K562 (cell line): ENCODE measurements around the gene WDR54.

Experiments
- CAMTA2 ChIP-seq: fragments of 250-450 bp; sonication (Bioruptor Pico); conservative IDR thresholded peaks from 2 replicates; pipeline ENCODE4 v1.5.1; 2022
- CTCF ChIP-seq, 3 experiments: IDR thresholded peaks in 2 of 3; conservative IDR thresholded peaks in 1 of 3; 2 replicates each; pipeline ENCODE4 v1.5.1; 2011 to 2012; ENCODE audit warnings: low read length in 3 of 3, mild to moderate bottlenecking in 3 of 3, control low read depth in 2 of 3, improper control_type of control experiment in 1 of 3, inconsistent platforms in 1 of 3, low read depth in 1 of 3, mixed read lengths in 1 of 3, moderate library complexity in 1 of 3; ENCODE audit not compliant: insufficient read depth in 2 of 3
- EP300 ChIP-seq: IDR thresholded peaks from 2 replicates; pipeline ENCODE4 v1.6.1; 2012; ENCODE audit warnings: low read length, improper control_type of control experiment
- JUNB ChIP-seq: fragments of 450-650 bp; formaldehyde crosslinking; conservative IDR thresholded peaks from 2 replicates; pipeline ENCODE4 v1.4.0; 2020; ENCODE audit warnings: mild to moderate bottlenecking
- RAD21 ChIP-seq, 2 experiments: fragments of 250-450 bp in 1 of 2; fragments of 450-650 bp in 1 of 2; sonication (Bioruptor Pico) in 1 of 2; formaldehyde crosslinking in 1 of 2; IDR thresholded peaks in 1 of 2; conservative IDR thresholded peaks in 1 of 2; 2 replicates each; pipeline versions ENCODE4 v1.4.0 to v1.8.0; 2020 to 2022; ENCODE audit warnings: mild to moderate bottlenecking in 2 of 2, moderate library complexity in 1 of 2
- TARDBP ChIP-seq: fragments of 450-650 bp; IDR thresholded peaks from 2 replicates; pipeline ENCODE4 v1.6.1; 2016
- USF1 ChIP-seq: sonication (generic); formaldehyde crosslinking; IDR thresholded peaks from 2 replicates; pipeline ENCODE4 v1.9.0; 2022; ENCODE audit warnings: mild to moderate bottlenecking, missing genetic modification reagents

GRCh38 chr2:74464406-74464805, 42.9 kb downstream of the WDR54 start:
- TF ChIP-seq CTCF (IDR thresholded peaks at IDR 0.05 in 2 of 3, conservative IDR thresholded peaks at IDR 0.05 in 1 of 3; ENCODE audit: insufficient read depth in 2 of 3, low read depth in 1 of 3, low read length in 3 of 3) (no peak), EP300 (no peak), TARDBP (no peak), USF1 (no peak), RAD21 (CRISPR knock-in tag; conservative IDR thresholded peaks at IDR 0.05 in 1 of 2, IDR thresholded peaks at IDR 0.05 in 1 of 2) (no peak), JUNB (CRISPR knock-in tag) (no peak), CAMTA2 (CRISPR knock-in tag) (no peak)
